K562 (cell line): ENCODE results near the gene SLC4A2. TPM values are rescaled to one million over a fixed set of nuclear protein-coding genes. Genes with fewer than 3 reads are reported as not detected.
"Not testable (repeated sequence)": the region's sequence is repeated elsewhere in the genome, so short reads cannot be mapped to it uniquely, and the experiment has no call there.

Source experiments
- ARNT ChIP-seq, 2 experiments: fragments of 450-650 bp; IDR thresholded peaks; 2 replicates each; pipeline ENCODE4 v1.6.1; 2016; ENCODE audit warnings: mild to moderate bottlenecking in 1 of 2
- BHLHE40 ChIP-seq: IDR thresholded peaks from 2 replicates; pipeline ENCODE4 v1.6.1; 2011; ENCODE audit warnings: low read length, improper control_type of control experiment
- BRD9 ChIP-seq: fragments of 450-650 bp; IDR thresholded peaks from 2 replicates; pipeline ENCODE4 v1.6.1; 2018; ENCODE audit warnings: low read depth; ENCODE audit not compliant: partially characterized antibody
- CAMTA2 ChIP-seq: fragments of 250-450 bp; sonication (Bioruptor Pico); conservative IDR thresholded peaks from 2 replicates; pipeline ENCODE4 v1.5.1; 2022
- ERF ChIP-seq: fragments of 450-650 bp; formaldehyde crosslinking; IDR thresholded peaks from 2 replicates; pipeline ENCODE4 v1.4.0; 2020; ENCODE audit warnings: mild to moderate bottlenecking, mixed read lengths
- HDAC1 ChIP-seq, 2 experiments: fragments of 450-650 bp; IDR thresholded peaks; 2 replicates each; pipeline ENCODE4 v1.6.1; 2016 to 2017; ENCODE audit warnings: inconsistent platforms in 1 of 2, mild to moderate bottlenecking in 1 of 2, moderate library complexity in 1 of 2
- HLTF ChIP-seq: fragments of 450-650 bp; IDR thresholded peaks from 2 replicates; pipeline ENCODE4 v1.6.1; 2016
- KDM2B ChIP-seq: fragments of 250-450 bp; sonication (Bioruptor Pico); IDR thresholded peaks from 2 replicates; pipeline ENCODE4 v1.8.0; 2021; ENCODE audit warnings: mild to moderate bottlenecking, moderate library complexity
- MLLT1 ChIP-seq, 2 experiments: fragments of 450-650 bp; IDR thresholded peaks; 2 replicates each; pipeline ENCODE4 v1.6.1; 2016
- MTA1 ChIP-seq: fragments of 450-650 bp; IDR thresholded peaks from 2 replicates; pipeline ENCODE4 v1.6.1; 2017; ENCODE audit warnings: borderline replicate concordance
- MYC ChIP-seq, 2 experiments: fragments of 250-450 bp in 1 of 2; sonication (Bioruptor Pico) in 1 of 2; IDR thresholded peaks; 2 replicates each; pipeline versions ENCODE4 v1.5.1 to v1.6.1; 2012 to 2021; ENCODE audit warnings: low read depth in 2 of 2, borderline replicate concordance in 1 of 2, improper control_type of control experiment in 1 of 2, low read length in 1 of 2, mild to moderate bottlenecking in 1 of 2, moderate library complexity in 1 of 2
- NBN ChIP-seq: fragments of 450-650 bp; IDR thresholded peaks from 2 replicates; pipeline ENCODE4 v1.6.1; 2016; ENCODE audit warnings: low read depth, mild to moderate bottlenecking
- SMARCE1 ChIP-seq: fragments of 450-650 bp; IDR thresholded peaks from 2 replicates; pipeline ENCODE4 v1.7.1; 2016; ENCODE audit warnings: mild to moderate bottlenecking
- SOX6 ChIP-seq: fragments of 450-650 bp; IDR thresholded peaks from 2 replicates; pipeline ENCODE4 v1.6.1; 2014; ENCODE audit warnings: mild to moderate bottlenecking
- TAF7 ChIP-seq: fragments of 450-650 bp; IDR thresholded peaks from 2 replicates; pipeline ENCODE4 v1.6.1; 2016; ENCODE audit warnings: missing genetic modification characterization, missing compliant biosample characterization
- TAL1 ChIP-seq: fragments of 450-650 bp; IDR thresholded peaks from 2 replicates; pipeline ENCODE4 v1.6.1; 2016; ENCODE audit warnings: mild to moderate bottlenecking
- polyA plus RNA-seq, 8 experiments: library from polyadenylated mRNA; depleted of rRNA in 4 of 8; stranded (reverse) in 5 of 8; unstranded in 3 of 8; fragments of >200 nt; fragmentation: Nextera tagmentation in 2 of 8; fragmentation: Illumina TruSeq in 1 of 8; extraction: Ambion mirVana in 2 of 8; extraction: Trizol in 1 of 8; gene quantifications; 2 replicates each; pipeline versions ENCODE4 v1.2.1 to v1.2.3, GENCODE V29; 2011 to 2014; ENCODE audit warnings: inconsistent platforms in 1 of 8, missing spikeins in 1 of 8
- total RNA-seq, 7 experiments: library from RNA; depleted of rRNA in 6 of 7; stranded (reverse); fragments of >200 nt in 6 of 7; fragmentation: Illumina TruSeq in 2 of 7; extraction: Trizol in 2 of 7; gene quantifications; 2 replicates each; pipeline versions ENCODE4 v1.2.1 to v1.2.3, GENCODE V29; 2011 to 2021; ENCODE audit warnings: low replicate concordance in 1 of 7
- TF ChIP-seq, protein P1 (sequence below), 2 experiments: IDR thresholded peaks in 1 of 2; conservative IDR thresholded peaks in 1 of 2; 2 replicates each; pipeline ENCODE4 v1.6.1; 2016; ENCODE audit warnings: low read depth in 2 of 2, mild to moderate bottlenecking in 1 of 2, missing compliant biosample characterization in 1 of 2, missing genetic modification characterization in 1 of 2, moderate library complexity in 1 of 2
- TF ChIP-seq, protein P2 (sequence below), 3 experiments: fragments of 200-800 bp in 1 of 3; sonication (Bioruptor generic) in 1 of 3; sonication (generic) in 1 of 3; formaldehyde crosslinking in 1 of 3; IDR thresholded peaks; 2 replicates each; pipeline versions ENCODE4 v1.6.1 to v1.8.0; 2016 to 2022; ENCODE audit warnings: mild to moderate bottlenecking in 2 of 3, missing compliant biosample characterization in 2 of 3, missing genetic modification characterization in 2 of 3, missing genetic modification reagents in 1 of 3
- TF ChIP-seq, protein P3 (sequence below): sonication (generic); formaldehyde crosslinking; IDR thresholded peaks from 2 replicates; pipeline ENCODE4 v1.5.0; 2020; ENCODE audit warnings: missing genetic modification reagents

Gene SLC4A2
- total and polyA plus RNA-seq, 9 of the 15 experiments (the other 6 are each of a cell fraction or from before 2014, with no cell fraction given), result 11.4 to 375 (median 130) TPM

GRCh38 chr7:151027728-151028130 lies 31.7 kb upstream of the SLC4A2 start (continued):
- TF ChIP-seq, protein P1, sequence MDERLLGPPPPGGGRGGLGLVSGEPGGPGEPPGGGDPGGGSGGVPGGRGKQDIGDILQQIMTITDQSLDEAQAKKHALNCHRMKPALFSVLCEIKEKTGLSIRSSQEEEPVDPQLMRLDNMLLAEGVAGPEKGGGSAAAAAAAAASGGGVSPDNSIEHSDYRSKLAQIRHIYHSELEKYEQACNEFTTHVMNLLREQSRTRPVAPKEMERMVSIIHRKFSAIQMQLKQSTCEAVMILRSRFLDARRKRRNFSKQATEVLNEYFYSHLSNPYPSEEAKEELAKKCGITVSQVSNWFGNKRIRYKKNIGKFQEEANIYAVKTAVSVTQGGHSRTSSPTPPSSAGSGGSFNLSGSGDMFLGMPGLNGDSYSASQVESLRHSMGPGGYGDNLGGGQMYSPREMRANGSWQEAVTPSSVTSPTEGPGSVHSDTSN (CRISPR knock-in tag; IDR thresholded peaks at IDR 0.05; ENCODE audit: low read depth), result 0 out of 2 replicates have a peak, but pooled peaks have one; percentile 13
- TF ChIP-seq, protein P1 (tag; conservative IDR thresholded peaks at IDR 0.05; ENCODE audit: low read depth), result not testable (repeated sequence)
- not testable (repeated sequence) for TF ChIP-seq MYC (IDR thresholded peaks at IDR 0.05; ENCODE audit: low read depth, low read length)
- peak; percentile 68; the same call in 1 of the 2 replicates for TF ChIP-seq MYC (CRISPR knock-in tag; IDR thresholded peaks at IDR 0.05; ENCODE audit: borderline replicate concordance, low read depth)
- TF ChIP-seq, protein P2, sequence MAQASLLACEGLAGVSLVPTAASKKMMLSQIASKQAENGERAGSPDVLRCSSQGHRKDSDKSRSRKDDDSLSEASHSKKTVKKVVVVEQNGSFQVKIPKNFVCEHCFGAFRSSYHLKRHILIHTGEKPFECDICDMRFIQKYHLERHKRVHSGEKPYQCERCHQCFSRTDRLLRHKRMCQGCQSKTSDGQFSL (CRISPR knock-in tag; IDR thresholded peaks at IDR 0.05), result peak; percentile 45; the same call in 1 of the 2 replicates
- TF ChIP-seq, protein P2 (tag; IDR thresholded peaks at IDR 0.05), result not testable (repeated sequence)
- peak; percentile 13; the same call in 1 of the 2 replicates for TF ChIP-seq MTA1
- TF ChIP-seq SMARCE1, result 0 out of 2 replicates have a peak, but pooled peaks have one; percentile 3
- peak; percentile 18 to 62; a peak in 1 of 4 replicates for TF ChIP-seq ARNT (IDR thresholded peaks at IDR 0.05)
- TF ChIP-seq NBN, result peak; percentile 15; the same call in 1 of the 2 replicates
- TF ChIP-seq HLTF, result 0 out of 2 replicates have a peak, but pooled peaks have one; percentile 22
- 0 out of 2 replicates have a peak, but pooled peaks have one; percentile 9 for TF ChIP-seq SOX6
- TF ChIP-seq, protein P3, sequence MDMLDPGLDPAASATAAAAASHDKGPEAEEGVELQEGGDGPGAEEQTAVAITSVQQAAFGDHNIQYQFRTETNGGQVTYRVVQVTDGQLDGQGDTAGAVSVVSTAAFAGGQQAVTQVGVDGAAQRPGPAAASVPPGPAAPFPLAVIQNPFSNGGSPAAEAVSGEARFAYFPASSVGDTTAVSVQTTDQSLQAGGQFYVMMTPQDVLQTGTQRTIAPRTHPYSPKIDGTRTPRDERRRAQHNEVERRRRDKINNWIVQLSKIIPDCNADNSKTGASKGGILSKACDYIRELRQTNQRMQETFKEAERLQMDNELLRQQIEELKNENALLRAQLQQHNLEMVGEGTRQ (CRISPR knock-in tag), result peak; percentile 81
- peak; percentile 8; the same call in 1 of the 2 replicates for TF ChIP-seq TAL1
- TF ChIP-seq ERF (CRISPR knock-in tag), result peak; percentile 71; the same call in 1 of the 2 replicates
- TF ChIP-seq CAMTA2 (CRISPR knock-in tag), result 0 out of 2 replicates have a peak, but pooled peaks have one; percentile 39
- TF ChIP-seq MLLT1 (IDR thresholded peaks at IDR 0.05), result peak in 1 of 2 experiments; percentile 65; a peak in 1 of 4 replicates
- TF ChIP-seq BRD9, result peak; percentile 16
- peak; percentile 83 for TF ChIP-seq BHLHE40
- 0 out of 2 replicates have a peak, but pooled peaks have one; percentile 10 for TF ChIP-seq TAF7 (tag)
- peak in 1 of 2 experiments; percentile 69; a peak in 2 of 4 replicates for TF ChIP-seq HDAC1 (IDR thresholded peaks at IDR 0.05)
- 0 out of 2 replicates have a peak, but pooled peaks have one; percentile 41 for TF ChIP-seq KDM2B (CRISPR knock-in tag)
